Ectodermal cell (in vitro differentiated cells): Measurements from ENCODE around the gene ZNF532.

Source experiments
- H3K27ac ChIP-seq: 2 replicates; pipeline ENCODE4 v1.7.0; 2013; ENCODE audit warnings: mild to moderate bottlenecking, low read depth, low read length; ENCODE audit not compliant: insufficient read depth, poor library complexity, severe bottlenecking
- H3K27me3 ChIP-seq: 2 replicates; pipeline ENCODE4 v1.7.0; 2013; ENCODE audit warnings: mild to moderate bottlenecking, low read length; ENCODE audit not compliant: insufficient read depth, control insufficient read depth, poor library complexity, severe bottlenecking
- H3K36me3 ChIP-seq: one replicate; pipeline ENCODE4 v1.7.0; 2013; ENCODE audit warnings: low read length; ENCODE audit not compliant: control insufficient read depth, insufficient read depth
- H3K4me1 ChIP-seq: one replicate; pipeline ENCODE4 v1.7.0; 2013; ENCODE audit warnings: low read length; ENCODE audit not compliant: control insufficient read depth, insufficient read depth
- H3K4me3 ChIP-seq: 2 replicates; pipeline ENCODE4 v1.7.0; 2013; ENCODE audit warnings: low read depth, low read length, control low read depth; ENCODE audit not compliant: insufficient read depth
- H3K9me3 ChIP-seq: 2 replicates; pipeline ENCODE4 v1.7.0; 2013; ENCODE audit warnings: mild to moderate bottlenecking, low read length, moderate library complexity; ENCODE audit not compliant: control insufficient read depth
- WGBS, 2 experiments: methylation state at CpG; one replicate each; pipeline ENCODE4 v1.1.7; 2013; ENCODE audit warnings: missing lambda C conversion rate in 2 of 2; 5-methylcytosine and 5-hydroxymethylcytosine counted together

ZNF532 gene

GRCh38 chr18:58967751-58968254 is 103.1 kb downstream of the ZNF532 start:
- Histone ChIP-seq H3K4me1 (no peaks in the 10 kb centered on the region), H3K36me3 (peaks cover 17% of the 10 kb centered on the region), H3K9me3 (no peaks in the 10 kb centered on the region), H3K4me3 (no peak overlapping the region), H3K27ac (no peak overlapping the region), H3K27me3 (no peaks in the 10 kb centered on the region)
- WGBS, 2 experiments, result 94 to 99% methylated on average over 5 of the region's 5 CpGs

DNA sequence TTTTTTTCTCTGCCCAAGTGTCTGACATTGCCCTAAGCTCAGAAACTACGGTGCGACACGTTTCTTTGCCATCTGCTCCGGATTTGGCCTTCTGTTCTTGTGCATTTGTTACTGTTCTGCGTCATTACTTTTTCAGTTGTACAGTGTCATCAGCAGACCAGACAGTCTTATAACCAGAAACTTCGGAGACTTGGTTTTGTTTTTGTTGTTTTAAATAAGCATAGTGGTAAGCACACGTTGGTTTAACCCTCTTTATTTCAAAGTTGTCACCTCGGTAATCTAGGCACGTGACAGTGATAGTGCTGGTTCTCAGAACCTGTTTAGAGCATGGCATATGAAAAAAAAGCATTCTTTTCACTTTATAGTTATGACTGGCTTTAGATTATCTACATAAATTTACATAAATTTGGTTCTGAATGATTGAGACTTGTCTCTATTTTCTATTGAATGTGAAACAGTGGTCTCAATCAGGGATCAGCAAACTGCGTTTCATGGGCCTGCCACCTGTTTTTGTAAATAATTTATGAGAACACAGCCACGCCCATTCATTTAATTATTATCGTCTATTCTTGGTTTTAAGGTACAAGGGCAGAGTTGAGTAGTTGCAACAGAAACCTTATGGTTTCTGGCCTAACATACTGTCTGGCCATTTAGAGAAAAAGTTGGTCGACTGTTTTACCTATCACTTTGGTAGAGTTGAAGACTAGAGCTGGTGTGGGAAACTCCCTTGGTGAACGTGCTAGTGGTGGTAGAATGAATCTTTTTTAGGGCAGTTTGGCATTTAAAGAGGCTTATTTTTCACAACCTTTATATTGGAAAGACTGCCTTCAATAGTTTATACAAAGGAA is 106.5 kb downstream of the ZNF532 start:
- H3K9me3 ChIP-seq, result no peaks in the 10 kb centered on the region
- no peaks in the 10 kb centered on the region for H3K27me3 ChIP-seq
- 95 to 96% methylated on average over 14 of the region's 14 CpGs for WGBS, 2 experiments
- peaks cover 14% of the 10 kb centered on the region for H3K36me3 ChIP-seq
- no peaks in the 10 kb centered on the region for H3K4me1 ChIP-seq
- no peak overlapping the region for H3K27ac ChIP-seq
- no peak overlapping the region for H3K4me3 ChIP-seq

- Histone ChIP-seq H3K9me3 (no peaks in the 10 kb centered on the region), H3K4me1 (no peaks in the 10 kb centered on the region), H3K27ac (no peak overlapping the region), H3K4me3 (no peak overlapping the region), H3K27me3 (no peaks in the 10 kb centered on the region), H3K36me3 (peaks cover 29% of the 10 kb centered on the region)
- 84 to 85% methylated on average over 11 of the region's 11 CpGs for WGBS, 2 experiments
Observed at GRCh38 chr18:58975296-58975695, 110.6 kb downstream of the ZNF532 start.

DNA sequence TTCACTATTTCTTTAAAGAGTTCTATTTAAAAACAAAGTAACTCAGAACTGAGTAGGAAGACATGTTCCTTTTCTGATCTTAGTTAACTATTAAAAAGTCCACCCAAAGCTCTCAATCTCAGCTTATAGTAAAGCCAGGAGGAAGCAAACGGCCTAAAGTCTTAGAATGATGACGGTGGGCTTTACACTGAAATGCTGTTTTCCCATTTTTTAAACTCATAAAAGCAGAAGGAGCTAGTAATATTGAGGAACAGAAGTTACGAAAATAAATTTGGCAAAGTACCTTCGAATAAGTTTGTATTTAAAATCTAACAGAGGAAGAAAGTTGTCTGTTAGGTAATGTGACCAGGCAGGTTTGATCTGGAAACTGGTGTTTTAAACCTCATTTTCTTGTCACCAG is 111.1 kb downstream of the ZNF532 start:
- Histone ChIP-seq H3K4me1 (no peaks in the 10 kb centered on the region), H3K9me3 (no peaks in the 10 kb centered on the region), H3K4me3 (no peak overlapping the region), H3K27ac (no peak overlapping the region), H3K36me3 (peaks cover 25% of the 10 kb centered on the region), H3K27me3 (no peaks in the 10 kb centered on the region)
- 97 to 98% methylated on average over 4 of the region's 4 CpGs for WGBS, 2 experiments

GRCh38 chr18:58977223-58977622 is 112.5 kb downstream of the ZNF532 start:
- Histone ChIP-seq H3K27me3 (no peaks in the 10 kb centered on the region), H3K36me3 (peaks cover 30% of the 10 kb centered on the region), H3K4me3 (no peak overlapping the region), H3K4me1 (no peaks in the 10 kb centered on the region), H3K27ac (no peak overlapping the region), H3K9me3 (no peaks in the 10 kb centered on the region)
- 92 to 96% methylated on average over 10 of the region's 10 CpGs for WGBS, 2 experiments

- peaks cover 36% of the 10 kb centered on the region for H3K36me3 ChIP-seq
- H3K4me3 ChIP-seq, result no peak overlapping the region
- no peaks in the 10 kb centered on the region for H3K27me3 ChIP-seq
- no peaks in the 10 kb centered on the region for H3K9me3 ChIP-seq
- H3K27ac ChIP-seq, result no peak overlapping the region
- no peaks in the 10 kb centered on the region for H3K4me1 ChIP-seq
- 89 to 97% methylated on average over 3 to 4 of the region's 4 CpGs for WGBS, 2 experiments
Observed at GRCh38 chr18:58977801-58978200, 113.1 kb downstream of the ZNF532 start.

DNA sequence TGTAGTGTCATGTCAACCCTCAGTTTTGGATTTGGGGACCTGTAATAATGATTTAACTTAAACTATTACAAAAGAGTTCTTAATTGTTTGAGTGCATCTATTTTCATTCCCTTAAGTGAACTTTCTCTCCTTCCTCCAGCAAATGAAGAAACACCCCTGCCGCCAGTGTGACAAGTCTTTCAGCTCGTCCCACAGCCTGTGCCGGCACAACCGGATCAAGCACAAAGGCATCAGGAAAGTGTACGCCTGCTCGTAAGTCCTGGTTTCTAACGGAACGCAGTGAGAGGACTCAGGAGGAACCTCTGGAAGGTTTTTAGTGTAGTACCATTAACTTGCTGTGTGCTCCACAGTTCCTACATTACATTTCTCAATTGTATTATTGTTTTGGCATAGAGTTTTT is 114.2 kb downstream of the ZNF532 start:
- no peaks in the 10 kb centered on the region for H3K9me3 ChIP-seq
- peaks cover 41% of the 10 kb centered on the region for H3K36me3 ChIP-seq
- H3K27ac ChIP-seq, result no peak overlapping the region
- WGBS, 2 experiments, result 96 to 97% methylated on average over 8 of the region's 8 CpGs
- no peaks in the 10 kb centered on the region for H3K4me1 ChIP-seq
- no peak overlapping the region for H3K4me3 ChIP-seq
- no peaks in the 10 kb centered on the region for H3K27me3 ChIP-seq

DNA sequence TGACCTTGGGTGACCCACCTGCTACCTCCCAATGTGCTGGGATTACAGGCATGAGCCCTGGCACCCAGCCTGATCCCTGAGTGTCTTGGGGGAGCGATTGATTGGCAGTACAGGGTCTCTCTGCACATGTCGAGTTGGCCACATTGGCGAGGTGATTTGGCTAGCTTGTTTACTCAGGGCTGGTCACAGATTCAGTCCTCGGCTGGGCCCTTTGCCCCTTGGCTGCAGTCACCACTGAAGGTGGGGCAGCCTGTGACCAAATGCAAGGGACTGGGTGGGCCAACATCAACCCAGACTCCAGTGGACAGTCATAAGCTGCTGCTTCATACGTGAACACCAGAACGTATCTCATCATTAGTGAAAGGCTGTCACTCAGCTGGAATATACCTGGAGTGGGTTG is 114.9 kb downstream of the ZNF532 start:
- Histone ChIP-seq H3K4me3 (no peak overlapping the region), H3K36me3 (peaks cover 44% of the 10 kb centered on the region), H3K27ac (no peak overlapping the region), H3K27me3 (no peaks in the 10 kb centered on the region), H3K4me1 (no peaks in the 10 kb centered on the region), H3K9me3 (no peaks in the 10 kb centered on the region)
- WGBS, 2 experiments, result 97 to 98% methylated on average over 6 of the region's 6 CpGs

GRCh38 chr18:58980991-58981390 is 116.3 kb downstream of the ZNF532 start:
- peaks cover 44% of the 10 kb centered on the region for H3K36me3 ChIP-seq
- H3K9me3 ChIP-seq, result no peaks in the 10 kb centered on the region
- no peak overlapping the region for H3K27ac ChIP-seq
- WGBS, 2 experiments, result 97 to 100% methylated on average over 4 of the region's 4 CpGs
- H3K27me3 ChIP-seq, result no peaks in the 10 kb centered on the region
- no peak overlapping the region for H3K4me3 ChIP-seq
- no peaks in the 10 kb centered on the region for H3K4me1 ChIP-seq

- Histone ChIP-seq H3K4me1 (no peaks in the 10 kb centered on the region), H3K36me3 (peaks cover 37% of the 10 kb centered on the region), H3K9me3 (no peaks in the 10 kb centered on the region), H3K4me3 (no peak overlapping the region), H3K27ac (no peak overlapping the region), H3K27me3 (no peaks in the 10 kb centered on the region)
- 94 to 95% methylated on average over 17 of the region's 17 CpGs for WGBS, 2 experiments
Observed at GRCh38 chr18:58983260-58984155, 118.8 kb downstream of the ZNF532 start.
